Epithelial cell of prostate (primary cell): ENCODE results near the gene SLC30A9.

ENCODE experiments used
- DNase-seq: peaks from one replicate; pipeline ENCODE4 v3.0.0-alpha.2; 2011; ENCODE audit warnings: low read depth, low spot score
- H3K27ac ChIP-seq: fragments of 450-650 bp; 2 replicates; pipeline ENCODE4 v1.5.1; 2017; ENCODE audit warnings: mild to moderate bottlenecking

The SLC30A9 gene

GRCh38 chr4:42123071-42123644 lies 132.8 kb downstream of the SLC30A9 start:
- H3K27ac ChIP-seq, result no peak overlapping the region

GRCh38 chr4:42132099-42132498 lies 141.8 kb downstream of the SLC30A9 start:
- DNase-seq, result no peak

More at GRCh38 chr4:42123071-42123644, 132.8 kb downstream of the SLC30A9 start:
- DNase-seq, result no peak

DNA sequence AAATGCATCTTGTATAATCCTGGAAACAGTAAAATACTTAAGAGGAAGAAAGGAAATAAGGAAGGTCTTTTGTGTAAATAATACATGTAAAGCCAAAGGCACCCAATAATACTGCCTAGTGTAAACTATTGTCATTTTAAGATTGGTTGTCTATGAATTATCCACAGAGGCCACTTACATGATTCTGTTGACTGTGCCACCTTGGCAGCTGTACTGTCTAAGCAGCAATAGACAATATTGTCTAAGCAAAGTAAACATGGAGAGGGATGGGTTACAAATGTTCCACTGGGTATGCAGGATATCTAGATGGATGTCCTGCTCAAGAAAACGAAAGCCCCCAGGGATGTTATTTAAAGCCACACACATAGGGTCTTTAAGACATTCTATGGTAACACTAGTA lies 142.7 kb downstream of the SLC30A9 start:
- H3K27ac ChIP-seq, result no peak overlapping the region
- no peak for DNase-seq

More at GRCh38 chr4:42132099-42132498, 141.8 kb downstream of the SLC30A9 start:
- H3K27ac ChIP-seq, result no peak overlapping the region

- no peak overlapping the region for H3K27ac ChIP-seq
- no peak for DNase-seq
Measured at GRCh38 chr4:42136371-42136770, 146.0 kb downstream of the SLC30A9 start.
